22Rv1 (cell line): ENCODE measurements around the gene ANGPT4.

Source experiments
- ZFX ChIP-seq: fragments of 450-650 bp; IDR thresholded peaks from 2 replicates; pipeline ENCODE4 v1.6.1; 2017; ENCODE audit warnings: antibody characterized with exemption, borderline replicate concordance
- TF ChIP-seq, protein P1 (sequence below): fragments of 450-650 bp; IDR thresholded peaks from 2 replicates; pipeline ENCODE4 v1.5.1; 2017; ENCODE audit warnings: mild to moderate bottlenecking

DNA sequence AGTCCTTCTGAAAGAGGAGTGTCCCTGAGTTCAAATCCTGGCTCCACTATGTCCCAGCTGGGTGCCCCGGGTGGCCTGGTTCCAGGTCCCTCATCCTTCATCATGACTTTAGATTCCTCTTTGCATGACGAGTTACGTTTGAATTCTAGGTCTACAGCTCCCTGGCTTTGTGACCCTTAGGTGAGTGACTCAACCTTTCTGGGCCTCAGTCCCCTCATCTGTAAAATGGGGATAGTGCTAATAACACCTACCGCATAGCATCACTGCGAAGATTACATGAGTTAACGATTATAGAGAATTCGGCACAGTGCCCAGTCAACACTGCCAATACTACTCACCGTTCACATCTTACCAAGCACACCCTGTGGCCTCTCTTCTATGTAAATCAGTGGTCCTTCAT is 46.5 kb upstream of the ANGPT4 start:
- TF ChIP-seq, protein P1, sequence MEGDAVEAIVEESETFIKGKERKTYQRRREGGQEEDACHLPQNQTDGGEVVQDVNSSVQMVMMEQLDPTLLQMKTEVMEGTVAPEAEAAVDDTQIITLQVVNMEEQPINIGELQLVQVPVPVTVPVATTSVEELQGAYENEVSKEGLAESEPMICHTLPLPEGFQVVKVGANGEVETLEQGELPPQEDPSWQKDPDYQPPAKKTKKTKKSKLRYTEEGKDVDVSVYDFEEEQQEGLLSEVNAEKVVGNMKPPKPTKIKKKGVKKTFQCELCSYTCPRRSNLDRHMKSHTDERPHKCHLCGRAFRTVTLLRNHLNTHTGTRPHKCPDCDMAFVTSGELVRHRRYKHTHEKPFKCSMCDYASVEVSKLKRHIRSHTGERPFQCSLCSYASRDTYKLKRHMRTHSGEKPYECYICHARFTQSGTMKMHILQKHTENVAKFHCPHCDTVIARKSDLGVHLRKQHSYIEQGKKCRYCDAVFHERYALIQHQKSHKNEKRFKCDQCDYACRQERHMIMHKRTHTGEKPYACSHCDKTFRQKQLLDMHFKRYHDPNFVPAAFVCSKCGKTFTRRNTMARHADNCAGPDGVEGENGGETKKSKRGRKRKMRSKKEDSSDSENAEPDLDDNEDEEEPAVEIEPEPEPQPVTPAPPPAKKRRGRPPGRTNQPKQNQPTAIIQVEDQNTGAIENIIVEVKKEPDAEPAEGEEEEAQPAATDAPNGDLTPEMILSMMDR: no peak
- TF ChIP-seq ZFX: no peak
